GM19438 (cell line): ENCODE results near the gene USP1.

Experiments
- ATAC-seq: cut with Tn5 transposase; IDR thresholded peaks from one replicate; pipeline ENCODE4 v1.9.1; 2021; ENCODE audit warnings: low read depth; ENCODE audit not compliant: unreplicated experiment

Gene USP1

GRCh38 chr1:62436466-62437272 is at the start of gene USP1:
Gene USP1, plus strand, starts transcription at chr1:62437049. Its CDS starts 2,819 bp downstream, at chr1:62439868.
- ATAC-seq: peak; percentile 63

- no peak for ATAC-seq
Observed at GRCh38 chr1:62389531-62389930, 47.3 kb upstream of the USP1 start.

- ATAC-seq: no peak
Observed at GRCh38 chr1:62390071-62390470, 46.8 kb upstream of the USP1 start.

- ATAC-seq: no peak
Observed at GRCh38 chr1:62391369-62391971, 45.4 kb upstream of the USP1 start.

- no peak for ATAC-seq
Observed at GRCh38 chr1:62392951-62393350, 43.9 kb upstream of the USP1 start.

GRCh38 chr1:62394646-62395045 is 42.2 kb upstream of the USP1 start:
- ATAC-seq: no peak

- ATAC-seq: no peak
Observed at GRCh38 chr1:62395291-62395690, 41.6 kb upstream of the USP1 start.

GRCh38 chr1:62396871-62397270 is 40.0 kb upstream of the USP1 start:
- no peak for ATAC-seq

GRCh38 chr1:62397301-62397700 is 39.5 kb upstream of the USP1 start:
- ATAC-seq: no peak

GRCh38 chr1:62398377-62398776 is 38.5 kb upstream of the USP1 start:
- ATAC-seq: no peak

- ATAC-seq: no peak
Observed at GRCh38 chr1:62401034-62401760, 35.7 kb upstream of the USP1 start.

GRCh38 chr1:62405247-62405646 is 31.6 kb upstream of the USP1 start:
- no peak for ATAC-seq

GRCh38 chr1:62406576-62406975 is 30.3 kb upstream of the USP1 start:
- no peak for ATAC-seq

- no peak for ATAC-seq
Observed at GRCh38 chr1:62407398-62408009, 29.3 kb upstream of the USP1 start.

GRCh38 chr1:62415687-62416086 is 21.2 kb upstream of the USP1 start:
- ATAC-seq: no peak

- ATAC-seq: no peak
Observed at GRCh38 chr1:62417351-62417999, 19.4 kb upstream of the USP1 start.

- no peak for ATAC-seq
Observed at GRCh38 chr1:62420214-62420613, 16.6 kb upstream of the USP1 start.

- ATAC-seq: no peak
Observed at GRCh38 chr1:62423580-62424242, 13.1 kb upstream of the USP1 start.

GRCh38 chr1:62424411-62424810 is 12.4 kb upstream of the USP1 start:
- ATAC-seq: no peak

GRCh38 chr1:62425041-62425440 is 11.8 kb upstream of the USP1 start:
- no peak for ATAC-seq
